ENCODE measurements around the gene SP3.

Gene SP3

DNA sequence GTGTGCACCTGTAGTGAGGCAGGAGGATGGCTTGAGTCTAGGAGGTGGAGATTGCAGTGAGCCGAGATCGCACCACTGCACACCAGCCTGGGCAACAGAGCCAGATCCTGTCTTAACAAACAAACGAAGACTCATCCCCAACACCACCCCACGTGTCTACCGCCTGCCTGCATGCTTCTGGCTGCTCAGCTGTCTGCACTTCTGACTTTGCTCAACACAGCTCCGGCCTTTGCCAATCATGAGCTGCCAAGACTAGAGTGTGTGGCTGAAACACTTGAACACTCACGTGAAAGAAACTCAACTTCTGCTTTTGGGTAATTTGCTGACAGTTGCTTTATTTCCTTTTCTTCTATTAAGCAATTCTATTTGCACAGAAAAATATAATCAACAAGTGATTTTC, 32.1 kb upstream of the SP3 start:
- peak; percentile 59 for DNase-seq (ENCODE audit: low read depth)
- no peak overlapping the region for H3K4me3 ChIP-seq (ENCODE audit: low read depth, low read length)
- TF ChIP-seq, protein P1, sequence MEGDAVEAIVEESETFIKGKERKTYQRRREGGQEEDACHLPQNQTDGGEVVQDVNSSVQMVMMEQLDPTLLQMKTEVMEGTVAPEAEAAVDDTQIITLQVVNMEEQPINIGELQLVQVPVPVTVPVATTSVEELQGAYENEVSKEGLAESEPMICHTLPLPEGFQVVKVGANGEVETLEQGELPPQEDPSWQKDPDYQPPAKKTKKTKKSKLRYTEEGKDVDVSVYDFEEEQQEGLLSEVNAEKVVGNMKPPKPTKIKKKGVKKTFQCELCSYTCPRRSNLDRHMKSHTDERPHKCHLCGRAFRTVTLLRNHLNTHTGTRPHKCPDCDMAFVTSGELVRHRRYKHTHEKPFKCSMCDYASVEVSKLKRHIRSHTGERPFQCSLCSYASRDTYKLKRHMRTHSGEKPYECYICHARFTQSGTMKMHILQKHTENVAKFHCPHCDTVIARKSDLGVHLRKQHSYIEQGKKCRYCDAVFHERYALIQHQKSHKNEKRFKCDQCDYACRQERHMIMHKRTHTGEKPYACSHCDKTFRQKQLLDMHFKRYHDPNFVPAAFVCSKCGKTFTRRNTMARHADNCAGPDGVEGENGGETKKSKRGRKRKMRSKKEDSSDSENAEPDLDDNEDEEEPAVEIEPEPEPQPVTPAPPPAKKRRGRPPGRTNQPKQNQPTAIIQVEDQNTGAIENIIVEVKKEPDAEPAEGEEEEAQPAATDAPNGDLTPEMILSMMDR (conservative IDR thresholded peaks at IDR 0.05; ENCODE audit: low read depth, low read length): no peak

DNA sequence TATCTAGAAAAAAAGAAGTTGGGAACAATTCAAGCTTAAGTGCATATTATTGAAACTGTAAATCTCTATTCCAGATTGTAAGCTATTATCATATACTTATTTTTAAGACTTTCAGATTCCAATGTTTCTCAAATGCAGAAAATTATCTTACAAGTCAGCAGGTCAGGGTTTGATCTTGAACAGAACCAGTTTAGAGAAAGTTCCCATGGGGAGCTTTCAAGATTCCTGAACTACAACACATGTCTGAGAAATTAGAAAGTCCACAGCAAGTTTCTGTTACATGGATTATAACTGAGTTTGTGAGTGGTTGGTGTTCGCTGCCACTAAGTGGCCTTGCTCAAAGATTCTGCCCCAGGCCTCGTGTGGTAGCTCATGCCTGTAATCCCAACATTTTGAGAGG, 31.6 kb upstream of the SP3 start:
- no peak for DNase-seq (ENCODE audit: low read depth)
- TF ChIP-seq, protein P1 (conservative IDR thresholded peaks at IDR 0.05; ENCODE audit: low read depth, low read length): no peak
- no peak overlapping the region for H3K4me3 ChIP-seq (ENCODE audit: low read depth, low read length)

GRCh38 chr2:173993459-173993858, 28.3 kb upstream of the SP3 start:
- TF ChIP-seq, protein P1 (conservative IDR thresholded peaks at IDR 0.05; ENCODE audit: low read depth, low read length): no peak
- no peak for DNase-seq (ENCODE audit: low read depth)

GRCh38 chr2:173991856-173992588, 26.8 kb upstream of the SP3 start:
- no peak overlapping the region for H3K4me3 ChIP-seq (ENCODE audit: low read depth, low read length)
- TF ChIP-seq, protein P1 (conservative IDR thresholded peaks at IDR 0.05; ENCODE audit: low read depth, low read length): no peak
- no peak for DNase-seq (ENCODE audit: low read depth)

More at GRCh38 chr2:173993459-173993858, 28.3 kb upstream of the SP3 start:
- H3K4me3 ChIP-seq (ENCODE audit: low read depth, low read length): no peak overlapping the region

DNA sequence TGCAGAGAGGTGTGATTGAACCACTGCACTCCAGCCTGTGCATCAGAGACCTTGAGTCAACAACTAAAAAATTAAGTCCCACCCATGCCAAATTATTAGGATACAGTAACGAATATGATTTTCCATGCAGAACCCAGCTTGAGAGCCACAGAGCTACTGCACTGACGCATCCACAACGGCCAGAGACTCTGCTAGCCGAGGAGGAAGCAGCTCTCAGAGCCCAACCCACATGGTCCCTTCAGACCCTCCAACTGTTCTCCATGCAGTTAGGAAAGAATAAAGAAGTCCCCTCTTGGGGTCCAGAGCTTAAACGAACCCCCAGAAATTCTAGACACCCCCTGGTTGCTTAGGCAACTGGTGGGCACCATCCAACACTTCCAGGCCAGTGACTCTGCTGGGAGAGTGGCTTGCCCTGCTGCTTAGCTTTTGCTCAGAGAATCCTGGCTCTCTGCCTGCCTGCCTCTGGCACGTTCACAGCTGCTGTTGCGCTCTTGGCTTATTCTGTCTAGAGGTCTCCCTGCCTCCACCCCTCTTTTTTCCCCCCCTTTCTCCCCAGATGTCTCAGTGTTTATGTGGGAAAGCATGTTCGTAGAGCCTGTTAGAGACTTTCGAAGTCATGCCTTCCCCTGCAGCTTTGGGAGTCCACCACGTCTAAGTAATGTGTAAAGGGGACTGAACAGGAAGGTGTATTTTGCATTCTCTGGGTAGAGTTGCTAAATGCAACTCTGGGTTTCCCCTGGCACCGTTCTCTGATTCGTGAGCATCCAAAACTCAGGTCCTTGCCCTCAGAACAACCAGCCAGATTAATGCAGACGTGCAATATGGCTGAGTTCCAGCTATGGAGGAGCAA, 26.0 kb upstream of the SP3 start:
- DNase-seq (ENCODE audit: low read depth): peak; percentile 67
- no peak overlapping the region for H3K4me3 ChIP-seq (ENCODE audit: low read depth, low read length)
- TF ChIP-seq, protein P1 (conservative IDR thresholded peaks at IDR 0.05; ENCODE audit: low read depth, low read length): no peak

DNA sequence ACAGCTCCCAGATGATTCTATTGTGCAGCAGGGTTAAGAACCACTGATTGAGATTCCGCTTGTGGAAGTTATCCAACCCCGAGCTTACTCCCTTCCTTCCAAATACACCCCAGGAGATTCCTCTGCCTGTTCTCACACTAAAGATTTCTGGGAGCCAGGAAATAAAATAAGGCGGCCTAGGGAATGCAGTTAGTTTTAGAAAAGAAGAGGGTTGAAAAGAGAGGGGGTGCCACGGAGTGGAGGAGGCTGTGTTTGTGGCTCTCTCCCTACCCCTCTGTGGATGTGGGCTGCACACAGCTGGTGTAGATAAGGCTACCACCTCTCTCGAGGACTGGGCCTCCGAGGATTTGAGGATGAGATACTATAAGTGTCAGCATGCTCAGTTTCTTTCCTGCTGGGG, 25.1 kb upstream of the SP3 start:
- no peak overlapping the region for H3K4me3 ChIP-seq (ENCODE audit: low read depth, low read length)
- TF ChIP-seq, protein P1 (conservative IDR thresholded peaks at IDR 0.05; ENCODE audit: low read depth, low read length): no peak
- no peak for DNase-seq (ENCODE audit: low read depth)
